Measurements from ENCODE around the gene PRKD1.

Gene PRKD1

GRCh38 chr14:29755311-29756018 lies 172.2 kb downstream of the PRKD1 start:
- H3K4me3 ChIP-seq (ENCODE audit: control insufficient read depth, low read depth, low read length): no peak overlapping the region
- TF ChIP-seq CTCF (conservative IDR thresholded peaks at IDR 0.05; ENCODE audit: control insufficient read depth, insufficient read depth, low read depth, low read length): no peak
- DNase-seq (ENCODE audit: low read depth): no peak

- DNase-seq (ENCODE audit: low read depth): no peak
- TF ChIP-seq CTCF (conservative IDR thresholded peaks at IDR 0.05; ENCODE audit: control insufficient read depth, insufficient read depth, low read depth, low read length): no peak
- no peak overlapping the region for H3K4me3 ChIP-seq (ENCODE audit: control insufficient read depth, low read depth, low read length)
Observed at GRCh38 chr14:29754134-29754533, 173.5 kb downstream of the PRKD1 start.

GRCh38 chr14:29752221-29752923 lies 175.3 kb downstream of the PRKD1 start:
- no peak for DNase-seq (ENCODE audit: low read depth)
- H3K4me3 ChIP-seq (ENCODE audit: control insufficient read depth, low read depth, low read length): no peak overlapping the region
- no peak for TF ChIP-seq CTCF (conservative IDR thresholded peaks at IDR 0.05; ENCODE audit: control insufficient read depth, insufficient read depth, low read depth, low read length)

GRCh38 chr14:29749829-29750228 lies 177.8 kb downstream of the PRKD1 start:
- TF ChIP-seq CTCF (conservative IDR thresholded peaks at IDR 0.05; ENCODE audit: control insufficient read depth, insufficient read depth, low read depth, low read length): no peak
- no peak overlapping the region for H3K4me3 ChIP-seq (ENCODE audit: control insufficient read depth, low read depth, low read length)
- no peak for DNase-seq (ENCODE audit: low read depth)

GRCh38 chr14:29749327-29749726 lies 178.3 kb downstream of the PRKD1 start:
- no peak overlapping the region for H3K4me3 ChIP-seq (ENCODE audit: control insufficient read depth, low read depth, low read length)
- peak; percentile 14 for TF ChIP-seq CTCF (conservative IDR thresholded peaks at IDR 0.05; ENCODE audit: control insufficient read depth, insufficient read depth, low read depth, low read length)
- DNase-seq (ENCODE audit: low read depth): peak; percentile 87

- no peak for DNase-seq (ENCODE audit: low read depth)
- no peak overlapping the region for H3K4me3 ChIP-seq (ENCODE audit: control insufficient read depth, low read depth, low read length)
- no peak for TF ChIP-seq CTCF (conservative IDR thresholded peaks at IDR 0.05; ENCODE audit: control insufficient read depth, insufficient read depth, low read depth, low read length)
Observed at GRCh38 chr14:29745863-29746262, 181.8 kb downstream of the PRKD1 start.

Data from fibroblast of mammary gland (primary cell).